Measurements from ENCODE around the gene SIGLEC5. TPM values are rescaled to one million over a fixed set of nuclear protein-coding genes. Genes with fewer than 3 reads are reported as not detected.

The SIGLEC5 gene
- total RNA-seq, 2 donors from 2014 or later, result not detected

- Mint-ChIP-seq H3K9me3 (peaks cover 5% of the 10 kb centered on the region), H3K27ac (no peak overlapping the region), H3K4me3 (no peak overlapping the region), H3K4me1 (no peaks in the 10 kb centered on the region), H3K27me3 (ENCODE audit: insufficient read depth) (peaks cover 18% of the 10 kb centered on the region), H3K36me3 (ENCODE audit: low read depth) (no peaks in the 10 kb centered on the region)
- Histone ChIP-seq H3K4me1 (ENCODE audit: control insufficient read depth, insufficient read depth, low read length) (no peaks in the 10 kb centered on the region), H3K4me3 (ENCODE audit: low read length) (no peak overlapping the region), H3K36me3 (ENCODE audit: control insufficient read depth, insufficient read depth, low read length) (no peaks in the 10 kb centered on the region), H3K27me3 (ENCODE audit: control insufficient read depth, insufficient read depth, low read length, poor library complexity, severe bottlenecking) (peaks cover 6% of the 10 kb centered on the region), H3K27ac (ENCODE audit: low read depth, low read length) (no peak overlapping the region), H3K9me3 (ENCODE audit: control insufficient read depth, low read length) (no peaks in the 10 kb centered on the region), H3K9ac (ENCODE audit: extremely low read depth, low read length, poor library complexity, severe bottlenecking) (no peak overlapping the region)
- 71 to 79% methylated on average over 2 of the region's 2 CpGs for WGBS, 2 experiments (ENCODE audit: insufficient coverage in 1 of 2, insufficient read length in 1 of 2)
- DNase-seq, result no peak
- no peak for TF ChIP-seq CTCF (conservative IDR thresholded peaks at IDR 0.05)
Measured at GRCh38 chr19:51653162-51653561, 23.0 kb upstream of the SIGLEC5 start.

- H3K4me1 ChIP-seq (ENCODE audit: control insufficient read depth, insufficient read depth, low read length), result no peaks in the 10 kb centered on the region
- H3K9me3 Mint-ChIP-seq, result peaks cover 5% of the 10 kb centered on the region
- H3K36me3 ChIP-seq (ENCODE audit: control insufficient read depth, insufficient read depth, low read length), result no peaks in the 10 kb centered on the region
- H3K27ac ChIP-seq (ENCODE audit: low read depth, low read length), result no peak overlapping the region
- DNase-seq, result no peak
- WGBS, 2 experiments (ENCODE audit: insufficient coverage in 1 of 2, insufficient read length in 1 of 2), result 52 to 59% methylated on average over 4 of the region's 4 CpGs
- peaks cover 20% of the 10 kb centered on the region for H3K27me3 Mint-ChIP-seq (ENCODE audit: insufficient read depth)
- H3K36me3 Mint-ChIP-seq (ENCODE audit: low read depth), result no peaks in the 10 kb centered on the region
- peaks cover 6% of the 10 kb centered on the region for H3K27me3 ChIP-seq (ENCODE audit: control insufficient read depth, insufficient read depth, low read length, poor library complexity, severe bottlenecking)
- H3K27ac Mint-ChIP-seq, result no peak overlapping the region
- H3K9ac ChIP-seq (ENCODE audit: extremely low read depth, low read length, poor library complexity, severe bottlenecking), result no peak overlapping the region
- no peak overlapping the region for H3K4me3 Mint-ChIP-seq
- no peak overlapping the region for H3K4me3 ChIP-seq (ENCODE audit: low read length)
- H3K4me1 Mint-ChIP-seq, result no peaks in the 10 kb centered on the region
- TF ChIP-seq CTCF (conservative IDR thresholded peaks at IDR 0.05), result no peak
- no peaks in the 10 kb centered on the region for H3K9me3 ChIP-seq (ENCODE audit: control insufficient read depth, low read length)
Measured at GRCh38 chr19:51652266-51652665, 22.1 kb upstream of the SIGLEC5 start.

GRCh38 chr19:51651216-51651846, 21.1 kb upstream of the SIGLEC5 start:
- Mint-ChIP-seq H3K36me3 (ENCODE audit: low read depth) (no peaks in the 10 kb centered on the region), H3K27me3 (ENCODE audit: insufficient read depth) (peaks cover 20% of the 10 kb centered on the region), H3K9me3 (peaks cover 2% of the 10 kb centered on the region), H3K4me1 (no peaks in the 10 kb centered on the region), H3K4me3 (no peak overlapping the region), H3K27ac (no peak overlapping the region)
- no peak for DNase-seq
- 70 to 78% methylated on average over 4 to 7 of the region's 7 CpGs for WGBS, 2 experiments (ENCODE audit: insufficient coverage in 1 of 2, insufficient read length in 1 of 2)
- H3K9me3 ChIP-seq (ENCODE audit: control insufficient read depth, low read length), result no peaks in the 10 kb centered on the region
- peaks cover 6% of the 10 kb centered on the region for H3K27me3 ChIP-seq (ENCODE audit: control insufficient read depth, insufficient read depth, low read length, poor library complexity, severe bottlenecking)
- H3K36me3 ChIP-seq (ENCODE audit: control insufficient read depth, insufficient read depth, low read length), result no peaks in the 10 kb centered on the region
- no peak overlapping the region for H3K9ac ChIP-seq (ENCODE audit: extremely low read depth, low read length, poor library complexity, severe bottlenecking)
- no peak for TF ChIP-seq CTCF (conservative IDR thresholded peaks at IDR 0.05)
- no peaks in the 10 kb centered on the region for H3K4me1 ChIP-seq (ENCODE audit: control insufficient read depth, insufficient read depth, low read length)
- no peak overlapping the region for H3K27ac ChIP-seq (ENCODE audit: low read depth, low read length)
- H3K4me3 ChIP-seq (ENCODE audit: low read length), result no peak overlapping the region

Data from endodermal cell (in vitro differentiated cells).